GM12878 (cell line): ENCODE data around the gene PSMG3. TPM values are rescaled to one million over a fixed set of nuclear protein-coding genes. Genes with fewer than 3 reads are reported as not detected.

Source experiments
- ATAC-seq: fragments of 200-7000 bp; cut with Tn5 transposase; 3 replicates; pipeline ENCODE4 v1.9.1; 2020; ENCODE audit warnings: mild to moderate bottlenecking, moderate library complexity
- BruUV-seq: library from RNA; stranded (reverse); fragments of 400-500 nt; replicated peaks from 2 replicates; lab custom pipeline; 2021; lab: Mats Ljungman, UMichigan
- CTCF ChIA-PET: fragments of 300-600 bp; sonication (Branson Sonifier 250); formaldehyde crosslinking; extraction: SDS; loops from one replicate; lab custom pipeline; 2021; ENCODE audit warnings: inconsistent platforms; lab: Yijun Ruan, JAX
- POLR2A ChIA-PET: fragments of 350-600 bp; formaldehyde crosslinking; extraction: SDS; loops from one replicate; lab custom pipeline; 2021; ENCODE audit warnings: inconsistent platforms; lab: Charles Lee
- RAD21 ChIA-PET: fragments of 300-600 bp; sonication (Branson Sonifier 250); formaldehyde crosslinking; loops from one replicate; lab custom pipeline; 2023; ENCODE audit warnings: antibody characterized with exemption; ENCODE audit not compliant: unreplicated experiment; lab: Charles Lee
- SMC1A ChIA-PET: fragments of 300-600 bp; sonication (Branson Sonifier 250); formaldehyde crosslinking; loops from one replicate; lab custom pipeline; 2023; ENCODE audit not compliant: unreplicated experiment, uncharacterized antibody; lab: Charles Lee
- DNase-seq: peaks from one replicate; pipeline ENCODE4 v3.0.0-alpha.2; 2011; ENCODE audit warnings: low read depth, low spot score
- FAIRE-seq: peaks from 3 replicates; lab custom pipeline; 2011; peaks lifted over from hg19 to GRCh38; lab: Jason Lieb, UNC
- H2AFZ ChIP-seq: 2 replicates; pipeline ENCODE4 v1.6.0; 2011; ENCODE audit warnings: low read depth, low read length, control low read depth; ENCODE audit not compliant: control insufficient read depth
- H3K27ac ChIP-seq: 2 replicates; pipeline ENCODE4 v1.5.1; 2011; ENCODE audit warnings: control low read depth; ENCODE audit not compliant: control insufficient read depth, insufficient read depth
- H3K27me3 ChIP-seq, 2 experiments: replicated peaks in 1 of 2; 2 replicates each; pipeline versions ENCODE4 v1.6.0 to v1.6.1; 2011; ENCODE audit warnings: low read length in 1 of 2; ENCODE audit not compliant: control insufficient read depth in 2 of 2, insufficient read depth in 2 of 2
- H3K36me3 ChIP-seq, 2 experiments: 2 replicates each; pipeline ENCODE4 v1.5.1; 2011; ENCODE audit warnings: low read length in 1 of 2; ENCODE audit not compliant: control insufficient read depth in 2 of 2, insufficient read depth in 2 of 2
- H3K4me1 ChIP-seq: 2 replicates; pipeline ENCODE4 v1.6.1; 2011; ENCODE audit warnings: mild to moderate bottlenecking, low read length, moderate library complexity, mixed read lengths; ENCODE audit not compliant: control insufficient read depth, insufficient read depth
- H3K4me2 ChIP-seq: 2 replicates; pipeline ENCODE4 v1.6.0; 2011; ENCODE audit warnings: control low read depth; ENCODE audit not compliant: control insufficient read depth, insufficient read depth
- H3K4me3 ChIP-seq: fragments of 200-600 bp; sonication (generic); 2 replicates; pipeline ENCODE4 v1.5.1; 2016
- H3K79me2 ChIP-seq: 2 replicates; pipeline ENCODE4 v1.6.0; 2011; ENCODE audit warnings: low read length; ENCODE audit not compliant: control insufficient read depth, insufficient read depth
- H3K9ac ChIP-seq: 2 replicates; pipeline ENCODE4 v1.8.0; 2011; ENCODE audit warnings: low read length, control low read depth, mixed read lengths; ENCODE audit not compliant: control insufficient read depth, insufficient read depth
- H3K9me3 ChIP-seq: replicated peaks from 3 replicates; pipeline ENCODE4 v1.5.1; 2011; ENCODE audit warnings: mild to moderate bottlenecking, low read length; ENCODE audit not compliant: control insufficient read depth, insufficient read depth
- H4K20me1 ChIP-seq: 2 replicates; pipeline ENCODE4 v1.6.0; 2011; ENCODE audit not compliant: control insufficient read depth, insufficient read depth
- RB1 ChIP-seq: fragments of 450-650 bp; formaldehyde crosslinking; IDR thresholded peaks from 2 replicates; pipeline ENCODE4 v1.6.1; 2017; ENCODE audit warnings: mild to moderate bottlenecking, borderline replicate concordance
- SMARCA5 ChIP-seq: fragments of 450-650 bp; IDR thresholded peaks from 2 replicates; pipeline ENCODE4 v1.6.1; 2017; ENCODE audit warnings: mild to moderate bottlenecking
- SREBF1 ChIP-seq: IDR thresholded peaks from 2 replicates; pipeline ENCODE4 v1.6.1; 2012; ENCODE audit warnings: mild to moderate bottlenecking, low read length
- TCF12 ChIP-seq: IDR thresholded peaks from 2 replicates; pipeline ENCODE4 v1.6.1; 2011; ENCODE audit warnings: low read depth, mild to moderate bottlenecking, low read length
- WGBS: methylation state at CpG from one replicate; pipeline ENCODE4 v1.1.6; 2016; ENCODE audit warnings: low lambda C conversion rate; ENCODE audit not compliant: insufficient replicate concordance, insufficient coverage; ENCODE audit errors: missing lambda C conversion rate; 5-methylcytosine and 5-hydroxymethylcytosine counted together
- in situ Hi-C: fragments of 300-500 bp; cut with MboI; formaldehyde crosslinking; loops from 9 replicates; pipeline ENCODE4 v1.14.3; 2018; ENCODE audit warnings: mixed read lengths
- intact Hi-C: fragments of 100-400 bp; cut with micrococcal nuclease; formaldehyde crosslinking; loops from one replicate; pipeline ENCODE4 v1.14.2; 2022; ENCODE audit not compliant: unreplicated experiment
- polyA plus RNA-seq, 11 experiments: library from polyadenylated mRNA; depleted of rRNA in 4 of 11; unstranded in 6 of 11; stranded (reverse) in 5 of 11; fragments of >200 nt; fragmentation: Nextera tagmentation in 4 of 11; fragmentation: Illumina TruSeq in 1 of 11; extraction: Ambion mirVana in 4 of 11; extraction: Trizol in 1 of 11; gene quantifications; 1 replicate in 1 of 11; 2 replicates in 10 of 11; pipeline versions ENCODE4 v1.2.1 to v1.2.3, GENCODE V29; 2011 to 2016; ENCODE audit warnings: inconsistent platforms in 2 of 11, missing spikeins in 2 of 11, low read depth in 1 of 11
- total RNA-seq, 4 experiments: library from RNA; depleted of rRNA in 3 of 4; stranded (reverse); fragments of >200 nt in 3 of 4; fragmentation: Illumina TruSeq in 1 of 4; extraction: Trizol in 1 of 4; gene quantifications; 2 replicates each; pipeline versions ENCODE4 v1.2.1 to v1.2.3, GENCODE V29; 2013 to 2021
- TF ChIP-seq, protein P1 (sequence below): fragments of 450-650 bp; conservative IDR thresholded peaks from 2 replicates; pipeline ENCODE4 v1.6.1; 2017; ENCODE audit warnings: mild to moderate bottlenecking, moderate library complexity
- TF ChIP-seq, protein P2 (sequence below): fragments of 450-650 bp; IDR thresholded peaks from 2 replicates; pipeline ENCODE4 v1.6.1; 2017; ENCODE audit warnings: borderline replicate concordance
- TF ChIP-seq, protein P3 (sequence below): IDR thresholded peaks from 2 replicates; pipeline ENCODE4 v1.6.1; 2012; ENCODE audit warnings: low read length, inconsistent platforms

The PSMG3 gene
- total and polyA plus RNA-seq, 10 of the 15 experiments (the other 5 are each of a cell fraction or from before 2014, with no cell fraction given): 23.9 to 115 (median 60.6) TPM

DNA sequence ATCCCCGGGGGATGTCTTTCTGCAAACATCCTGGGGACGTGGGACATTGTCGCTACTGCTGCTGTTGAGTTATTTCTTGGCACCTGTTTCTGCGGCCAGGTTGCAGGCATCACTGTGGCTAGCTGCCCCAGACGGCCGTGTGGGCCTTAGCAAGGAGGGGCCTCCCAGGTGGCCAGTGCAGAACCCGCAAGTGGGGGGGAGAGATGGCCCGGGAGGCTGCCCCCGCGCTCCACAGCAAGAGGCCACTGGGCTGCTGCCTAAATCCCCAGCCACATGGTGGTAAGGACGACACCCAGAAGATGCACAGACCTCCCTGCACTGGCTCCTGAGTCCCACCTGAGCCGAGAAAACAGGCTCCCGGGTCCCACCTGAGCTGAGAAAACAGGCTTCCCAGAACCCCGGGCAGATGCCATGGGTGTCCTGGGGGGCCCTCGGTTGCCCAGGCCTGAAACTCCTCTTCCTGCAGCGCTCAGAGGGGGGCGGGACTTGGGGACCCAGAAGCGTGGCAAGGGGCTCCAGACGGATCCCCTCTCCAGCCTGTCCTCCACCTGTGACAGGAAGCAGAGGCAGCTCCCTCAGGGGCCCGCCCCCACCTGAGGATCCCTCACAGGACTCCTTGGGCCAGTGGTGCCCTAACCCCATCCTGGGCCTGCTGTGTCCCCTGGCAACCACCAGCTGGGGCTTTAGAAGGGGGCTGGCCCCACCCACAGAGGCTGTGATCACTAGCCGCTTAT is 40.3 kb downstream of the PSMG3 start:
- H3K36me3 ChIP-seq: no peaks in the 10 kb centered on the region; a peak in 1 of 4 replicates
- ATAC-seq (no peak), DNase-seq (no peak), FAIRE-seq (no peak)
- H3K4me3 ChIP-seq: no peak overlapping the region
- SMC1A ChIA-PET: no interaction called here
- no peaks in the 10 kb centered on the region for H3K9me3 ChIP-seq
- no peak for TF ChIP-seq SMARCA5
- H3K4me2 ChIP-seq: peak overlapping the region; percentile 71
- in situ Hi-C loops: no loop called here
- no peak overlapping the region for H3K9ac ChIP-seq
- 58% methylated on average over 20 of the region's 21 CpGs for WGBS
- H3K79me2 ChIP-seq: peaks cover 36% of the 10 kb centered on the region
- BruUV-seq: no TSS peak
- H2AFZ ChIP-seq: no peak overlapping the region
- RAD21 ChIA-PET: no interaction called here
- peaks cover 7% of the 10 kb centered on the region; the same call in 1 of the 2 replicates for H4K20me1 ChIP-seq
- intact Hi-C loops: no loop called here
- H3K27ac ChIP-seq: no peak overlapping the region
- no peaks in the 10 kb centered on the region for H3K27me3 ChIP-seq
- H3K4me1 ChIP-seq: peaks cover 13% of the 10 kb centered on the region
- POLR2A ChIA-PET: no interaction called here
- CTCF ChIA-PET: no interaction called here

DNA sequence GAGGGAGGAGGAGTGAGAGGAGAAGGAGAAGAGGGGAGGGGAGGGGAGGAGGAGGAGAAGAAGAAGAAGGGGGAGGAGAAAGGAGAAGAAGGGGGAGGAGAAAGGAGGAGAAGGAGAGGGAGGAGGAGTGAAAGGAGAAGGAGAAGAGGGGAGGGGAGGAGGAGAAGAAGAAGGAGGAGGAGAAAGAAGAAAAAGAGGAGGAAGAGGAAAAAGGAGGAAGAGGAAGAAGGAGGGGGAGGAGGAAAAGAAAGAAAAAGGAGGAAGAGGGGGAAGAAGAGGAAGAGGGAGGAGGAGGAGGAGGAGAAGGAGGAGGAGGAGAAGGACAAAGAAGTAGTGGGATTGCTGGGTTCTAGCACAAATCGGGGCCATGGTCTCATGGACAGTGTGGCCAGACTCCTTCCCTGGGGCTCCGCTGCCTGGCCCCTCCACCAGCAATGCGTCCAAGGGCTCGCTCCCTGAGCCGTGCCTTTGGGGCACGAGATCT is 43.5 kb downstream of the PSMG3 start:
- no TSS peak for BruUV-seq
- FAIRE-seq: no peak
- Histone ChIP-seq H3K4me3 (no peak overlapping the region), H3K9me3 (no peaks in the 10 kb centered on the region), H3K79me2 (peaks cover 6% of the 10 kb centered on the region), H3K27ac (no peak overlapping the region), H3K36me3 (no peaks in the 10 kb centered on the region), H2AFZ (no peak overlapping the region), H3K9ac (no peak overlapping the region), H3K4me1 (no peaks in the 10 kb centered on the region), H4K20me1 (no peaks in the 10 kb centered on the region), H3K4me2 (no peak overlapping the region), H3K27me3 (no peaks in the 10 kb centered on the region)
- DNase-seq: no peak
- ChIA-PET SMC1A (interaction anchor here (1.0 kb wide), 1 partner anchor 51 kb away, joined by 3 read pairs; no protein-coding TSS in a partner anchor), POLR2A (no interaction called here), CTCF (no interaction called here), RAD21 (no interaction called here)
- in situ Hi-C loops (no loop called here), intact Hi-C loops (no loop called here)
- ATAC-seq: no peak
- WGBS: 35% methylated on average over 6 of the region's 6 CpGs
- TF ChIP-seq, protein P1, sequence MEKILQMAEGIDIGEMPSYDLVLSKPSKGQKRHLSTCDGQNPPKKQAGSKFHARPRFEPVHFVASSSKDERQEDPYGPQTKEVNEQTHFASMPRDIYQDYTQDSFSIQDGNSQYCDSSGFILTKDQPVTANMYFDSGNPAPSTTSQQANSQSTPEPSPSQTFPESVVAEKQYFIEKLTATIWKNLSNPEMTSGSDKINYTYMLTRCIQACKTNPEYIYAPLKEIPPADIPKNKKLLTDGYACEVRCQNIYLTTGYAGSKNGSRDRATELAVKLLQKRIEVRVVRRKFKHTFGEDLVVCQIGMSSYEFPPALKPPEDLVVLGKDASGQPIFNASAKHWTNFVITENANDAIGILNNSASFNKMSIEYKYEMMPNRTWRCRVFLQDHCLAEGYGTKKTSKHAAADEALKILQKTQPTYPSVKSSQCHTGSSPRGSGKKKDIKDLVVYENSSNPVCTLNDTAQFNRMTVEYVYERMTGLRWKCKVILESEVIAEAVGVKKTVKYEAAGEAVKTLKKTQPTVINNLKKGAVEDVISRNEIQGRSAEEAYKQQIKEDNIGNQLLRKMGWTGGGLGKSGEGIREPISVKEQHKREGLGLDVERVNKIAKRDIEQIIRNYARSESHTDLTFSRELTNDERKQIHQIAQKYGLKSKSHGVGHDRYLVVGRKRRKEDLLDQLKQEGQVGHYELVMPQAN: no peak
- TF ChIP-seq, protein P2, sequence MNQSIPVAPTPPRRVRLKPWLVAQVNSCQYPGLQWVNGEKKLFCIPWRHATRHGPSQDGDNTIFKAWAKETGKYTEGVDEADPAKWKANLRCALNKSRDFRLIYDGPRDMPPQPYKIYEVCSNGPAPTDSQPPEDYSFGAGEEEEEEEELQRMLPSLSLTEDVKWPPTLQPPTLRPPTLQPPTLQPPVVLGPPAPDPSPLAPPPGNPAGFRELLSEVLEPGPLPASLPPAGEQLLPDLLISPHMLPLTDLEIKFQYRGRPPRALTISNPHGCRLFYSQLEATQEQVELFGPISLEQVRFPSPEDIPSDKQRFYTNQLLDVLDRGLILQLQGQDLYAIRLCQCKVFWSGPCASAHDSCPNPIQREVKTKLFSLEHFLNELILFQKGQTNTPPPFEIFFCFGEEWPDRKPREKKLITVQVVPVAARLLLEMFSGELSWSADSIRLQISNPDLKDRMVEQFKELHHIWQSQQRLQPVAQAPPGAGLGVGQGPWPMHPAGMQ: no peak
- no peak for TF ChIP-seq SREBF1
- TF ChIP-seq, protein P3, sequence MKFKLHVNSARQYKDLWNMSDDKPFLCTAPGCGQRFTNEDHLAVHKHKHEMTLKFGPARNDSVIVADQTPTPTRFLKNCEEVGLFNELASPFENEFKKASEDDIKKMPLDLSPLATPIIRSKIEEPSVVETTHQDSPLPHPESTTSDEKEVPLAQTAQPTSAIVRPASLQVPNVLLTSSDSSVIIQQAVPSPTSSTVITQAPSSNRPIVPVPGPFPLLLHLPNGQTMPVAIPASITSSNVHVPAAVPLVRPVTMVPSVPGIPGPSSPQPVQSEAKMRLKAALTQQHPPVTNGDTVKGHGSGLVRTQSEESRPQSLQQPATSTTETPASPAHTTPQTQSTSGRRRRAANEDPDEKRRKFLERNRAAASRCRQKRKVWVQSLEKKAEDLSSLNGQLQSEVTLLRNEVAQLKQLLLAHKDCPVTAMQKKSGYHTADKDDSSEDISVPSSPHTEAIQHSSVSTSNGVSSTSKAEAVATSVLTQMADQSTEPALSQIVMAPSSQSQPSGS: no peak
- no peak for TF ChIP-seq TCF12
- TF ChIP-seq RB1: no peak
